ENCODE data around the gene TAS2R20.
"Not testable (repeated sequence)": the region's sequence is repeated elsewhere in the genome, so short reads cannot be mapped to it uniquely, and the experiment has no call there.

TAS2R20 gene

GRCh38 chr12:10998204-10998603 is at the start of gene TAS2R20:
Gene TAS2R20, minus strand, starts transcription at chr12:10998304. Its CDS starts 429 bp downstream, at chr12:10997875.
- no peak for DNase-seq

GRCh38 chr12:11041366-11041765 is 43.3 kb upstream of the TAS2R20 start:
- DNase-seq = not testable (repeated sequence)

DNA sequence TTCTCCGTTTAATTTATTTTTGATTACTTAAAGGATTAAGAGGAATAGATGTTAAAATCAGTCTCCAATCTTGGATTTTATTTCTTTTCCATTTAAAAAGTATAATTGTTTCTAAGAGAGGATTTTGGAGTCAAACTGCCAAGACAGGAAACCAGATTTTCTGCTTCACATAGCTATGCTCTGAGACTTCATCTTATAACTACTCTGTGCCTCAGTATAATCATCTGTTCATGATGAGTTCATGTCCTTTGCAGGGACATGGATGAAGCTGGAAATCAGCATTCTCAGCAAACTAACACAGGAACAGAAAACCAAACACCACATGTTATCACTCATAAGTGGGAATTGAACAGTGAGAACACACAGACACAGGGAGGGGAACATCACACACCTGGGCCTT is 42.1 kb upstream of the TAS2R20 start:
- no peak for DNase-seq

DNA sequence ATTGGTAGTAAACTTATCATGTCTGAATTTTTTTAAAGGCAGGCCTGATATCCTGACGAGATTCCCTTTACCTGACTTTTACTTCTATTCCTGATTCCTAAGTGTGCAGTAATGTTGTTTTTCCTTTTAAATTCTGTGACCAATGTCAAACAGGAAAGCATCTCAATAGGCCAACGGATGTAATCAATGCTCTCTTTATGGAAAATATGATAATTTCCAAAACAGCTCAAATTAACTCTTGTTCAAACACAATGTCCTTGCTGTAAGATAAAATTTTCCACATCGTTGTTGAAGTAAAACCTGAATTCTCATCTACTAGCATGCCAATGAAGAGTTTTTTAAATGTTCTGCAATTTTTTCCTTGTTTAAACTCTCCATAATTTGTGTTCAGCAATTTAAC is 41.1 kb upstream of the TAS2R20 start:
- no peak for DNase-seq

- not testable (repeated sequence) for DNase-seq
These were observed 35.9 kb upstream of the TAS2R20 start for GRCh38 chr12:11033959-11034358.

GRCh38 chr12:11031307-11031706 is 33.2 kb upstream of the TAS2R20 start, which contains the start of gene TAS2R31:
Gene TAS2R31, minus strand, starts transcription at chr12:11031407. Its CDS starts 72 bp downstream, at chr12:11031335.
- DNase-seq = no peak

- DNase-seq = no peak
These were observed 28.0 kb upstream of the TAS2R20 start for GRCh38 chr12:11026118-11026517.

GRCh38 chr12:11023387-11023786 is 25.3 kb upstream of the TAS2R20 start:
- DNase-seq = no peak

- no peak for DNase-seq
These were observed 24.4 kb upstream of the TAS2R20 start, which contains the start of gene TAS2R19 for GRCh38 chr12:11022520-11022919. Gene TAS2R19, minus strand, starts transcription at chr12:11022620. Its CDS starts 49 bp downstream, at chr12:11022571.

DNA sequence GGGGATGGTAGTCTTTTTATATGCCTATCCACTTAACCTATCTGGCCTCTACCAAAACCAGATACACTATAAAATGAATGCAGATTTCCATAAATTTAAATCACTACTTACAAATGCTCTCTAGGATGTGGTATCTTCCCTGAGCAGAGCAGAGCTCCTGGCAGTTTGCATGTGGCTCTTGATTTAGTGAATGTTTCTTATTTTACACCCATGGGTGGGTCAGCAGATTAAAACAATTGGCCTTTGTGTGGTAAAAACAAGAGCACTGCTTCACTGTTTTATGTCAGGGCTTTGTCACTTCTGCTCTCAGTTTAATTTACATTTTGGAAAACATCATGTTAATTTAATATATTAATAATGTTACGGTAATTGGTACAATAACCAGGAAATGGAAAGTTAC is 18.8 kb upstream of the TAS2R20 start:
- no peak for DNase-seq

DNA sequence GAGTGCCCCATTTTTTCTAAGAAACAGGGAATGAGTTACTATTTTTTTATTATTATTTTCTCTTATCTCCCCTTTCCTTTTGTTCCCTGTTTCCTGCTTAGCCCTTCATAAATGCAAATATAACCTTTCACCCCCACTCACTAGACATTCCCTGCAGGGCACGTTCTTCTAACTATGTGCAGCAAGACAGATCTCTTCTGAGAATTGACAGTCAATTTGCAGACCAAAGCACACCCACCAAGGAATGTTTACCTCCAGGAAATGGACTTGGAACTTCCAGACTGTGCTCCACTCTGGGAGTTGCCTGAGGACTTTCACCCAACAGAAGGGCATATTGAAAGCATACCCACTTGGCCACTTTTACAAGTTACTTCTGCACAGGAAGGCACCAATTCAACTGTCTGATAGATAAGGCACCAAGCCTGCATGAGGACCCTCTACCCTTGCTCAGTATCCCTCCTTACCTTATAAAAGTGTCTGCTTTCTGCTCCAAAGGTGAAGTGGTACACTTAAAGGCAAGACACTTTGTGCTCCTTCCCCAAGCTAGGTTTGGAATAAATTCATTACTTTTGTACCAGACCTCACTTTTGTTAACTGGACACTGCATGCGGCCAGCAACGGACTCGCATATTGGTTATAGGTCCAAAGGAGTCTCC is 17.8 kb upstream of the TAS2R20 start:
- no peak for DNase-seq

DNA sequence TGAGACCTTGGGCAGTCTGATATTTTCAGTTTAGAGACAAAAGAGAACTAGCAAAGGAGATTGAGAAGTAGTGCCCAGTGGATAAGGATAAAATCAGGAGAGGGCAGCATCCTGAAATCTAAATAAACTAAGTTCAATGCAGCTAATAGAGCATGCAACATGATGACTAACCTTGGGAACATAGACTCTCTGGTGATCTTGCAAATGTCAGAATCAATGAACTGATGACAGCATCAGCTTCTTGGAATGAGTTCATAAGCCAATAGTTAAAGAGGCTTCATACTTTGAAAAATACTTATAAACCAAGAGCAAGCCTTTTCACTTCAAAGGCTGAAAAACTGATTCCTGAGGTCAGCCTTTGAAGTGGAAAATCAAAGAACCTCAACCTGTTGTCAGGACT is 16.1 kb upstream of the TAS2R20 start:
- no peak for DNase-seq

DNA sequence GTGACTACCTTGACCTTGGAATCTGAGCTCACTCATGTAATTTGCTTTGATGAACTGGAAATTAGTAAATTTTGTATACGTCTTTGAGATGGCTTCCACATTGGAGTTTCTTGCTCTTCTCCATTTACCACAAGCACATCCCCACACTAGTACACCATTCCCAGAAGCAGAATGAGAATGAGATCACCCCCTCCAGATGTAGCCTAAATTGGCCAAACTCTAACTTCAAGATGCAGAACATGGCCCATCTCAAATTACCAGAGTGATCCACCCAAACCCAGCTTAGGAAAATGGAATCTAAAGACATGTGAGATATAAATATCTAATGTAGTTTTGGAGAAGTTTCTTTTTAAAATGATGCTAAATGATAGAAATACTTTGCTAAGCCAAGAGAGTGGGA is 9.5 kb upstream of the TAS2R20 start:
- DNase-seq = no peak

DNA sequence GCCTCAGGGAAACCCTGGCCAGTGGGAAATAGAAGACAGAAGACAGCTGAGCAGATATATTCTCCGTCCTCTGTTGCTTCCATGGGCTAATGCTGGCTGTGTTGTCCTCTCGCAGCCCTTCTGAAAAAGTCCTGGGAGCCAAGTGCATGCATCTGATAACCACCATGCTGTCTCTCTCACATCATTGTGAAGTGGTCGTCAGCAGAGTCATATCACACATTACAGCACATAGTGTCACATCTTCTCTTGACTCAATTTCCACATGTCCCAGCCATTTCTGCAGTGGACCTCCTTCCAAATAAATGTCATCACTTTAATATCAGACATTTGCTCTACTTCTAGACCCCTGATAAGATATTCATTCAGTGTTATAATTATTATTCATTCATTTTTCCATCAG is 3.8 kb downstream of the TAS2R20 start:
- DNase-seq = no peak

DNA sequence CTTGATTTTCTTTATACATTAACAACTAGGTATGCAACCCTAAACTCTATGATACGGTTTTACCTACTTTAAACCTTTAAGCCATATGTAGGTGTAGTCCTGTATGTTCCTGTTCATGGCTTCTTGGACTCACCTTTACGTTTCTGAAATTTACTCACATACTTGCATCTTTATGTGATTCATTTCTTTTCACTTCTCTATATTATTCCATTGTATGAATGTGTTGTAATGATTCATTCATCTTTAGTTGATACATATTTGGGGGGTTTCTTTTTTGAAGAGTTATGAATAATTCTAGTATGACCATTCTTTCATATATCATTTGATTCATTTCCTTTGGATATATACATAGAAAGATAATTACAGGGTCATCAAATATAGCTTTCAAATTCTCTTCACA is 9.0 kb downstream of the TAS2R20 start:
- no peak for DNase-seq

DNA sequence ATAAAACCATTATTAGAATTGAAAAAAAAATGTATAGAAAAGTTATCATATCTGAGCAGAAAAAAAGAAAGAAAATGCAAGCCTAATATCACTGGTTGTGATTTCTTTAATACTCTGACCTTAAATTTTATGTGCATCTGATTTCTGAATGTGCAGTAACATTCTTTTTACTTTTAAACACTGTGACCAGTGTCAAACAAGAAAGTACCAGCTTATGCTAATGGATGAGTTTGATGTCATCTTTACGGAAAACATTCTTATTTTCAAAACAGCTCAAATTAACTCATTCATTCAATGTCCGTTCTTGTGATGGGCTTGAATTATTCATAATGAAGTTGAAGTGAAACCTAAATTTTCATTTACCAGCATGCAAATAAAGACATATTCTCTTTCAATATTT is 11.3 kb downstream of the TAS2R20 start, which contains the start of gene TAS2R50:
TAS2R50 (minus strand) TSS at position 101 of the 400 bp plus-strand sequence; CDS start at position 49, 52 bp downstream.
- no peak for DNase-seq

DNA sequence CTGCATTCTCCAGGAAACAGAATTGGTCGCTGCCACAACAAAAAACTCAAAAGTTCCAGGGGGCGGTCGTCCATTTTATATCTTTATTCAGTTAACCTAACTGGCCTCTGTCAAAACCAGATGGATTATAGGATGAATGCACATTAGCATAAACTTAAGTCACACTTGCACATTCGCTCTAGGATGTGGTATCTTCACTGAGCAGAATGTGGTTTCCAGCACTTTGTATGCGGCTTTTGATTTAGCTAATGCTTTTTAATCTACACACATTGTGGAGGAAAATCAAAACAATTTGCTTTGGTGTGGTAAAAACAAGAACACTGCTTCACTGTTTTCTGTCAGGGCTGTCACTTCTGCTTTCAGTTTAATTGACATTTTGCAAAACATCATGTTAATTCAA is 15.9 kb downstream of the TAS2R20 start:
- DNase-seq = no peak

GRCh38 chr12:10974965-10975364 is 23.1 kb downstream of the TAS2R20 start:
- no peak for DNase-seq

- DNase-seq = no peak
These were observed 29.2 kb downstream of the TAS2R20 start for GRCh38 chr12:10968765-10969456.

DNA sequence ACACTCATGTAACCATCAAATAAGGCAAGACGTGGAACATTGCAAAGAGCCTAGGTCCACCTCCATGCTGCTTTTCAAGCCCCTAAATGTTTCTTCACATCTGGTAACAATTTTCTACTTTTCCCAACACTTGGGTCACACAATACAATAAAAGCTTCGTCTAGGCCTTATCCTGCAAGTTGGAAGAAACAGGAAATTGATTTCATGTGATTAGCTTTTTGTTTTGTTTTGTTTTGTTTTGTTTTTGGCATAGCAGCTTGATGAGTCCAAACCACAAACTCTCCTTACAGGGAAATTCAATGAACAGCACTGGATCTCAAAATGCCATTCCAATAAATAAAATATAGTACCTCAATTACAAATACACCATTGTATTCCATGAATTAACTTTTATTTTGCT is 30.7 kb downstream of the TAS2R20 start:
- DNase-seq = no peak

DNA sequence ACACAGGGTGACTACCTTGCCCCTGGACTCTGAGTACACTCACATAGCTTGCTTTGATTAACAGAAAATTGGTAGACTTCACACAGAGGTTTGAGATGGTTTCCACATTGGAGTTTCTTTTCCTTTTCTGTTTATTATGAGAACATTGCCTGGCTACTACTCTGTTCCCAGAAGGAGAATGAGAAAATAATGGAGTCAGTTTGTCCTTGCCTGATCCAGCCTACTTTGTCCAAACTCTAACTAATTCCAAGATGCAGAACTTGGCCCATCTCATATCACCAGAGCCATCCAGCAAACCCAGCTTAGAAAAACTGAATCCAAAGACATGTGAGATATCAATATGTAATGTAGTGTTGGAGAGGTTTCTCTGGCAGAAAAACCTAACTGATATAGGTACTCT is 31.8 kb downstream of the TAS2R20 start:
- DNase-seq = no peak

GRCh38 chr12:10965476-10965875 is 32.6 kb downstream of the TAS2R20 start:
- DNase-seq = no peak

- no peak for DNase-seq
These were observed 37.9 kb downstream of the TAS2R20 start for GRCh38 chr12:10960211-10960610.

GRCh38 chr12:10959804-10960203 is 38.3 kb downstream of the TAS2R20 start:
- no peak for DNase-seq

Measured in activated T-cell treated with anti-CD3 and anti-CD28 coated beads, Interleukin-2, amount 50 U/mL, for 48 hours (primary cell).